HEK293 (cell line): ENCODE measurements around the gene FHIT.

ENCODE experiments used
- CTCF ChIA-PET: fragments of 350-600 bp; formaldehyde crosslinking; extraction: SDS; loops from one replicate; lab custom pipeline; 2021; ENCODE audit warnings: antibody characterized with exemption; lab: Yijun Ruan, JAX
- POLR2A ChIA-PET: fragments of 300-600 bp; formaldehyde crosslinking; extraction: SDS; loops from one replicate; lab custom pipeline; 2020; ENCODE audit warnings: antibody characterized with exemption, inconsistent platforms; lab: Yijun Ruan, JAX
- H3K27ac ChIP-seq: fragments of 200-500 bp; sonication (Bioruptor generic); 2 replicates; pipeline ENCODE4 v1.5.1; 2014; ENCODE audit warnings: low read depth, low read length, control low read depth, inconsistent platforms; ENCODE audit errors: extremely low read depth
- H3K36me3 ChIP-seq, 2 experiments: fragments of 200-500 bp in 1 of 2; sonication (Bioruptor generic) in 1 of 2; 1 replicate in 1 of 2; 2 replicates in 1 of 2; pipeline ENCODE4 v1.5.1; 2014 to 2017; ENCODE audit warnings: inconsistent platforms in 2 of 2, low read length in 2 of 2; ENCODE audit not compliant: control insufficient read depth in 2 of 2, insufficient read depth in 1 of 2
- H3K4me1 ChIP-seq: fragments of 200-500 bp; sonication (Bioruptor generic); 2 replicates; pipeline ENCODE4 v1.5.1; 2014; ENCODE audit warnings: mild to moderate bottlenecking, low read length, inconsistent platforms; ENCODE audit not compliant: control insufficient read depth, insufficient read depth
- H3K4me3 ChIP-seq: 2 replicates; pipeline ENCODE4 v1.5.1; 2011; ENCODE audit warnings: low read depth, mild to moderate bottlenecking, control low read depth, low read length, moderate library complexity
- H3K9me3 ChIP-seq: fragments of 200-500 bp; sonication (Bioruptor generic); 2 replicates; pipeline ENCODE4 v1.5.1; 2014; ENCODE audit warnings: low read depth, low read length, inconsistent platforms; ENCODE audit not compliant: control insufficient read depth, insufficient read depth
- INSM2 ChIP-seq: fragments of 450-650 bp; formaldehyde crosslinking; IDR thresholded peaks from 2 replicates; pipeline ENCODE4 v1.5.1; 2016; ENCODE audit warnings: missing biosample characterization, missing genetic modification characterization
- PATZ1 ChIP-seq: fragments of 450-650 bp; formaldehyde crosslinking; IDR thresholded peaks from 2 replicates; pipeline ENCODE4 v1.5.1; 2016; ENCODE audit warnings: missing biosample characterization, missing genetic modification characterization
- PBX3 ChIP-seq: sonication (generic); formaldehyde crosslinking; IDR thresholded peaks from 2 replicates; pipeline ENCODE4 v1.8.1; 2022; ENCODE audit warnings: mild to moderate bottlenecking, moderate library complexity, missing genetic modification reagents
- RBAK ChIP-seq: fragments of 450-650 bp; formaldehyde crosslinking; IDR thresholded peaks from 2 replicates; pipeline ENCODE4 v1.5.1; 2016; ENCODE audit warnings: missing biosample characterization, missing genetic modification characterization
- YY2 ChIP-seq: fragments of 450-650 bp; formaldehyde crosslinking; IDR thresholded peaks from 2 replicates; pipeline ENCODE4 v1.5.1; 2016; ENCODE audit warnings: missing biosample characterization, missing genetic modification characterization
- ZBTB49 ChIP-seq: fragments of 450-650 bp; formaldehyde crosslinking; IDR thresholded peaks from 2 replicates; pipeline ENCODE4 v1.5.1; 2016; ENCODE audit warnings: missing biosample characterization, missing genetic modification characterization, low read depth
- ZNF214 ChIP-seq: fragments of 450-650 bp; formaldehyde crosslinking; IDR thresholded peaks from 2 replicates; pipeline ENCODE4 v1.5.1; 2017; ENCODE audit warnings: missing biosample characterization, mild to moderate bottlenecking, missing genetic modification characterization, borderline replicate concordance
- ZNF274 ChIP-seq, 2 experiments: fragments of 200-500 bp in 1 of 2; fragments of 450-650 bp in 1 of 2; sonication (Bioruptor generic) in 1 of 2; formaldehyde crosslinking in 1 of 2; IDR thresholded peaks; 2 replicates each; pipeline versions ENCODE4 v1.5.1 to v1.6.1; 2014 to 2016; ENCODE audit warnings: borderline replicate concordance in 1 of 2, inconsistent platforms in 1 of 2, low read length in 1 of 2, missing biosample characterization in 1 of 2, missing genetic modification characterization in 1 of 2
- ZNF37A ChIP-seq: fragments of 450-650 bp; IDR thresholded peaks from 2 replicates; pipeline ENCODE4 v1.5.1; 2018; ENCODE audit warnings: missing biosample characterization, missing genetic modification characterization
- ZNF398 ChIP-seq: fragments of 450-650 bp; formaldehyde crosslinking; IDR thresholded peaks from 2 replicates; pipeline ENCODE4 v1.5.1; 2017; ENCODE audit warnings: missing biosample characterization, missing genetic modification characterization
- ZNF404 ChIP-seq: fragments of 450-650 bp; formaldehyde crosslinking; IDR thresholded peaks from 2 replicates; pipeline ENCODE4 v1.5.1; 2017; ENCODE audit warnings: missing biosample characterization, missing genetic modification characterization
- ZNF416 ChIP-seq: fragments of 450-650 bp; formaldehyde crosslinking; IDR thresholded peaks from 2 replicates; pipeline ENCODE4 v1.5.1; 2016; ENCODE audit warnings: missing biosample characterization, missing genetic modification characterization
- ZNF473 ChIP-seq: fragments of 450-650 bp; formaldehyde crosslinking; IDR thresholded peaks from 2 replicates; pipeline ENCODE4 v1.5.1; 2017; ENCODE audit warnings: missing biosample characterization, missing genetic modification characterization
- ZNF558 ChIP-seq: fragments of 450-650 bp; formaldehyde crosslinking; IDR thresholded peaks from 2 replicates; pipeline ENCODE4 v1.5.1; 2016; ENCODE audit warnings: missing biosample characterization, missing genetic modification characterization
- ZNF596 ChIP-seq: fragments of 450-650 bp; IDR thresholded peaks from 2 replicates; pipeline ENCODE4 v1.5.0; 2018; ENCODE audit warnings: missing biosample characterization, mild to moderate bottlenecking, missing genetic modification characterization, moderate library complexity
- ZNF654 ChIP-seq: fragments of 450-650 bp; formaldehyde crosslinking; IDR thresholded peaks from 2 replicates; pipeline ENCODE4 v1.5.1; 2016; ENCODE audit warnings: low read depth, missing biosample characterization, missing genetic modification characterization
- ZNF660 ChIP-seq: fragments of 450-650 bp; IDR thresholded peaks from 2 replicates; pipeline ENCODE4 v1.5.1; 2018; ENCODE audit warnings: missing biosample characterization, mild to moderate bottlenecking, missing genetic modification characterization
- ZNF677 ChIP-seq: fragments of 450-650 bp; IDR thresholded peaks from 2 replicates; pipeline ENCODE4 v1.5.0; 2018; ENCODE audit warnings: missing biosample characterization, mild to moderate bottlenecking, missing genetic modification characterization, moderate library complexity
- ZSCAN18 ChIP-seq: fragments of 450-650 bp; formaldehyde crosslinking; IDR thresholded peaks from 2 replicates; pipeline ENCODE4 v1.5.1; 2016; ENCODE audit warnings: missing biosample characterization, missing genetic modification characterization
- ZSCAN30 ChIP-seq: fragments of 450-650 bp; IDR thresholded peaks from 2 replicates; pipeline ENCODE4 v1.5.1; 2018; ENCODE audit warnings: missing biosample characterization, mild to moderate bottlenecking, missing genetic modification characterization, moderate library complexity

Gene FHIT

GRCh38 chr3:59839810-59840515 is 1411.3 kb downstream of the FHIT start (continued):
- TF ChIP-seq ZBTB49 (no peak), INSM2 (tag by site-specific recombination) (no peak), RBAK (tag by site-specific recombination) (no peak), ZNF654 (tag by site-specific recombination) (no peak), PBX3 (CRISPR knock-in tag) (no peak), ZNF274 (IDR thresholded peaks at IDR 0.05; ENCODE audit: low read length) (no peak), ZNF274 (tag by site-specific recombination; IDR thresholded peaks at IDR 0.05; ENCODE audit: borderline replicate concordance) (no peak), PATZ1 (no peak), ZNF596 (tag by site-specific recombination) (no peak), ZNF37A (tag by site-specific recombination) (no peak)

GRCh38 chr3:59839283-59839682 is 1412.0 kb downstream of the FHIT start:
- no peaks in the 10 kb centered on the region for H3K36me3 ChIP-seq
- H3K4me3 ChIP-seq: no peak overlapping the region
- TF ChIP-seq ZNF416 (no peak), ZNF677 (tag by site-specific recombination) (no peak)
- no peaks in the 10 kb centered on the region for H3K9me3 ChIP-seq
- H3K27ac ChIP-seq: no peak overlapping the region
- POLR2A ChIA-PET: no interaction called here
- no peaks in the 10 kb centered on the region for H3K4me1 ChIP-seq
- CTCF ChIA-PET: no interaction called here

- Histone ChIP-seq H3K9me3 (no peaks in the 10 kb centered on the region), H3K4me3 (no peak overlapping the region), H3K36me3 (no peaks in the 10 kb centered on the region), H3K4me1 (no peaks in the 10 kb centered on the region), H3K27ac (no peak overlapping the region)
- POLR2A ChIA-PET: no interaction called here
- CTCF ChIA-PET: no interaction called here
- TF ChIP-seq YY2 (tag by site-specific recombination) (no peak), ZNF214 (tag by site-specific recombination) (no peak), ZNF473 (tag by site-specific recombination) (no peak), ZNF558 (no peak), ZNF660 (tag by site-specific recombination) (no peak), INSM2 (tag by site-specific recombination) (no peak), ZSCAN30 (tag by site-specific recombination) (no peak), ZNF398 (tag by site-specific recombination) (no peak), ZSCAN18 (tag by site-specific recombination) (no peak), ZNF404 (tag by site-specific recombination) (no peak)
Observed at GRCh38 chr3:59836531-59836930, 1414.7 kb downstream of the FHIT start.
